HG03060 (cell line): ENCODE results near the gene RASA1.

Experiments
- ATAC-seq: cut with Tn5 transposase; IDR thresholded peaks from one replicate; pipeline ENCODE4 v1.9.1; 2021; ENCODE audit warnings: low read depth, moderate number of reproducible peaks; ENCODE audit not compliant: unreplicated experiment

RASA1 gene

GRCh38 chr5:87399720-87400119, 132.0 kb downstream of the RASA1 start:
- no peak for ATAC-seq

- ATAC-seq = peak; percentile 87
These were observed 132.7 kb downstream of the RASA1 start for GRCh38 chr5:87400305-87400899.

- no peak for ATAC-seq
These were observed 133.9 kb downstream of the RASA1 start for GRCh38 chr5:87401626-87402025.

GRCh38 chr5:87403409-87403808, 135.7 kb downstream of the RASA1 start:
- ATAC-seq = no peak

- ATAC-seq = no peak
These were observed 136.2 kb downstream of the RASA1 start for GRCh38 chr5:87403899-87404298.

- ATAC-seq = no peak
These were observed 136.7 kb downstream of the RASA1 start for GRCh38 chr5:87404359-87404758.

GRCh38 chr5:87405472-87406155, 137.9 kb downstream of the RASA1 start:
- ATAC-seq = no peak

- ATAC-seq = no peak
These were observed 140.5 kb downstream of the RASA1 start for GRCh38 chr5:87408204-87408603.

- no peak for ATAC-seq
These were observed 143.2 kb downstream of the RASA1 start for GRCh38 chr5:87410931-87411330.

- ATAC-seq = no peak
These were observed 143.9 kb downstream of the RASA1 start for GRCh38 chr5:87411586-87411972.

GRCh38 chr5:87411973-87412629, 144.4 kb downstream of the RASA1 start:
- peak; percentile 0 for ATAC-seq

- ATAC-seq = peak; percentile 99
These were observed 145.1 kb downstream of the RASA1 start, which contains the start of gene CCNH for GRCh38 chr5:87412630-87413342. TSS of gene CCNH (minus strand) at chr5:87412930. CDS start at chr5:87412794, 136 bp downstream.

GRCh38 chr5:87413343-87413645, 145.6 kb downstream of the RASA1 start:
- ATAC-seq = no peak

- ATAC-seq = no peak
These were observed 150.8 kb downstream of the RASA1 start for GRCh38 chr5:87418506-87418905.

- ATAC-seq = no peak
These were observed 153.6 kb downstream of the RASA1 start for GRCh38 chr5:87421307-87421706.

- no peak for ATAC-seq
These were observed 156.1 kb downstream of the RASA1 start for GRCh38 chr5:87423755-87424154.

- no peak for ATAC-seq
These were observed 163.3 kb downstream of the RASA1 start for GRCh38 chr5:87430863-87431457.

- no peak for ATAC-seq
These were observed 164.8 kb downstream of the RASA1 start for GRCh38 chr5:87432460-87432859.

- ATAC-seq = no peak
These were observed 166.3 kb downstream of the RASA1 start for GRCh38 chr5:87433945-87434344.

GRCh38 chr5:87434461-87434860, 166.8 kb downstream of the RASA1 start:
- ATAC-seq = no peak

GRCh38 chr5:87435144-87435694, 167.5 kb downstream of the RASA1 start:
- no peak for ATAC-seq
